ENCODE measurements around the gene SH3PXD2B. TPM values are rescaled to one million over a fixed set of nuclear protein-coding genes. Genes with fewer than 3 reads are reported as not detected.

Gene SH3PXD2B
- total and polyA plus RNA-seq, 2 donors (not counting 1 experiment from before 2014, with no cell fraction given): 12.6 to 21.1 TPM

GRCh38 chr5:172492097-172492840 lies 37.9 kb upstream of the SH3PXD2B start:
- TF ChIP-seq EZH2 (IDR thresholded peaks at IDR 0.05; ENCODE audit: low read length, missing control alignments): no peak
- no peak for TF ChIP-seq CTCF (conservative IDR thresholded peaks at IDR 0.05 in 1 of 2, IDR thresholded peaks at IDR 0.05 in 1 of 2; ENCODE audit: low read depth in 1 of 2, low read length in 2 of 2)
- H2AFZ ChIP-seq (ENCODE audit: low read length): no peak overlapping the region
- H3K4me2 ChIP-seq (ENCODE audit: extremely low read depth, insufficient read depth, low read length): no peak overlapping the region
- no peaks in the 10 kb centered on the region for H4K20me1 ChIP-seq (ENCODE audit: control insufficient read depth, extremely low read depth, insufficient read depth, low read length)
- H3K36me3 ChIP-seq (ENCODE audit: control insufficient read depth, insufficient read depth, low read length): no peaks in the 10 kb centered on the region
- H3K27ac ChIP-seq (ENCODE audit: insufficient read depth, low read length): no peak overlapping the region
- no peak overlapping the region for H3K9ac ChIP-seq (ENCODE audit: insufficient read depth, low read length)
- H3K9me3 ChIP-seq (ENCODE audit: control insufficient read depth, insufficient read depth, low read depth, low read length): no peaks in the 10 kb centered on the region
- H3K27me3 ChIP-seq (ENCODE audit: control insufficient read depth, insufficient read depth, low read length): peaks cover 18% of the 10 kb centered on the region
- DNase-seq (ENCODE audit: low read depth in 2 of 2): no peak
- H3K79me2 ChIP-seq (ENCODE audit: control insufficient read depth, insufficient read depth, low read length): no peaks in the 10 kb centered on the region
- no peaks in the 10 kb centered on the region for H3K4me1 ChIP-seq (ENCODE audit: control insufficient read depth, extremely low read depth, insufficient read depth, low read length)
- H3K4me3 ChIP-seq (replicated peaks in 1 of 4; ENCODE audit: control extremely low read depth in 1 of 4, insufficient read depth in 1 of 4, low read depth in 3 of 4, low read length in 4 of 4): no peak overlapping the region

- H3K4me3 ChIP-seq (replicated peaks in 1 of 4; ENCODE audit: control extremely low read depth in 1 of 4, insufficient read depth in 1 of 4, low read depth in 3 of 4, low read length in 4 of 4): no peak overlapping the region
- H3K79me2 ChIP-seq (ENCODE audit: control insufficient read depth, insufficient read depth, low read length): no peaks in the 10 kb centered on the region
- no peaks in the 10 kb centered on the region for H3K4me1 ChIP-seq (ENCODE audit: control insufficient read depth, extremely low read depth, insufficient read depth, low read length)
- TF ChIP-seq EZH2 (IDR thresholded peaks at IDR 0.05; ENCODE audit: low read length, missing control alignments) (no peak), CTCF (conservative IDR thresholded peaks at IDR 0.05 in 1 of 2, IDR thresholded peaks at IDR 0.05 in 1 of 2; ENCODE audit: low read depth in 1 of 2, low read length in 2 of 2) (no peak)
- H3K4me2 ChIP-seq (ENCODE audit: extremely low read depth, insufficient read depth, low read length): no peak overlapping the region
- DNase-seq (ENCODE audit: low read depth in 2 of 2): no peak
- H3K27me3 ChIP-seq (ENCODE audit: control insufficient read depth, insufficient read depth, low read length): peaks cover 18% of the 10 kb centered on the region
- no peaks in the 10 kb centered on the region for H4K20me1 ChIP-seq (ENCODE audit: control insufficient read depth, extremely low read depth, insufficient read depth, low read length)
- H3K27ac ChIP-seq (ENCODE audit: insufficient read depth, low read length): no peak overlapping the region
- no peak overlapping the region for H2AFZ ChIP-seq (ENCODE audit: low read length)
- H3K9ac ChIP-seq (ENCODE audit: insufficient read depth, low read length): no peak overlapping the region
- H3K9me3 ChIP-seq (ENCODE audit: control insufficient read depth, insufficient read depth, low read depth, low read length): no peaks in the 10 kb centered on the region
- no peaks in the 10 kb centered on the region for H3K36me3 ChIP-seq (ENCODE audit: control insufficient read depth, insufficient read depth, low read length)
These were observed 37.2 kb upstream of the SH3PXD2B start for GRCh38 chr5:172491481-172491880.

- no peak overlapping the region for H3K4me3 ChIP-seq (replicated peaks in 1 of 4; ENCODE audit: control extremely low read depth in 1 of 4, insufficient read depth in 1 of 4, low read depth in 3 of 4, low read length in 4 of 4)
- H3K4me2 ChIP-seq (ENCODE audit: extremely low read depth, insufficient read depth, low read length): no peak overlapping the region
- no peaks in the 10 kb centered on the region for H3K9me3 ChIP-seq (ENCODE audit: control insufficient read depth, insufficient read depth, low read depth, low read length)
- peaks cover 18% of the 10 kb centered on the region for H3K27me3 ChIP-seq (ENCODE audit: control insufficient read depth, insufficient read depth, low read length)
- H3K27ac ChIP-seq (ENCODE audit: insufficient read depth, low read length): no peak overlapping the region
- no peaks in the 10 kb centered on the region for H3K79me2 ChIP-seq (ENCODE audit: control insufficient read depth, insufficient read depth, low read length)
- TF ChIP-seq EZH2 (IDR thresholded peaks at IDR 0.05; ENCODE audit: low read length, missing control alignments): no peak
- TF ChIP-seq CTCF (conservative IDR thresholded peaks at IDR 0.05 in 1 of 2, IDR thresholded peaks at IDR 0.05 in 1 of 2; ENCODE audit: low read depth in 1 of 2, low read length in 2 of 2): no peak
- no peak overlapping the region for H2AFZ ChIP-seq (ENCODE audit: low read length)
- H3K9ac ChIP-seq (ENCODE audit: insufficient read depth, low read length): no peak overlapping the region
- H4K20me1 ChIP-seq (ENCODE audit: control insufficient read depth, extremely low read depth, insufficient read depth, low read length): no peaks in the 10 kb centered on the region
- DNase-seq (ENCODE audit: low read depth in 2 of 2): no peak
- no peaks in the 10 kb centered on the region for H3K4me1 ChIP-seq (ENCODE audit: control insufficient read depth, extremely low read depth, insufficient read depth, low read length)
- H3K36me3 ChIP-seq (ENCODE audit: control insufficient read depth, insufficient read depth, low read length): no peaks in the 10 kb centered on the region
These were observed 36.5 kb upstream of the SH3PXD2B start for GRCh38 chr5:172490514-172491461.
